PC-9 (cell line): ENCODE data around the gene C1orf56. TPM values are rescaled to one million over a fixed set of nuclear protein-coding genes. Genes with fewer than 3 reads are reported as not detected.

ENCODE experiments used
- BruUV-seq: library from RNA; stranded (reverse); fragments of 400-500 nt; replicated peaks from 2 replicates; lab custom pipeline; 2021; lab: Mats Ljungman, UMichigan
- CTCF ChIA-PET: fragments of 300-600 bp; sonication (Branson Sonifier 250); formaldehyde crosslinking; loops from one replicate; lab custom pipeline; 2022; ENCODE audit warnings: antibody characterized with exemption; lab: Charles Lee
- POLR2A ChIA-PET: fragments of 300-600 bp; sonication (Branson Sonifier 250); formaldehyde crosslinking; loops from one replicate; lab custom pipeline; 2022; ENCODE audit warnings: antibody characterized with exemption; ENCODE audit not compliant: unreplicated experiment; lab: Charles Lee
- DNase-seq, 2 experiments: peaks; one replicate each; pipeline versions ENCODE4 v3.0.0 to v3.0.0-alpha.2; 2015 to 2022; ENCODE audit warnings: mixed read lengths in 1 of 2
- H2AFZ ChIP-seq: fragments of 200-600 bp; sonication (generic); 2 replicates; pipeline ENCODE4 v1.8.1; 2017; ENCODE audit warnings: antibody characterized with exemption
- H3F3A ChIP-seq: fragments of 200-600 bp; sonication (generic); 2 replicates; pipeline ENCODE4 v1.8.1; 2017; ENCODE audit warnings: antibody characterized with exemption, mild to moderate bottlenecking, low read depth; ENCODE audit not compliant: insufficient read depth
- H3K27ac ChIP-seq: fragments of 200-600 bp; sonication (generic); 2 replicates; pipeline ENCODE4 v1.6.1; 2016; ENCODE audit warnings: mixed run types
- H3K27me3 ChIP-seq: fragments of 200-600 bp; sonication (generic); 2 replicates; pipeline ENCODE4 v1.6.1; 2016; ENCODE audit warnings: low read depth, mixed run types; ENCODE audit not compliant: insufficient read depth
- H3K36me3 ChIP-seq: fragments of 200-600 bp; sonication (generic); 2 replicates; pipeline ENCODE4 v1.6.1; 2016; ENCODE audit warnings: low read depth, mixed run types
- H3K4me1 ChIP-seq: fragments of 200-600 bp; sonication (generic); replicated peaks from 2 replicates; pipeline ENCODE4 v1.6.1; 2016; ENCODE audit warnings: mixed run types; ENCODE audit not compliant: insufficient read depth
- H3K4me2 ChIP-seq: fragments of 200-600 bp; sonication (generic); 2 replicates; pipeline ENCODE4 v1.6.1; 2017; ENCODE audit warnings: mixed run types
- H3K4me3 ChIP-seq: fragments of 200-600 bp; sonication (generic); 2 replicates; pipeline ENCODE4 v1.6.1; 2016; ENCODE audit warnings: mixed run types
- H3K79me2 ChIP-seq: fragments of 200-600 bp; sonication (generic); 2 replicates; pipeline ENCODE4 v1.6.1; 2017; ENCODE audit warnings: low read depth, mixed run types
- H3K9me2 ChIP-seq: fragments of 200-600 bp; sonication (generic); 2 replicates; pipeline ENCODE4 v1.8.1; 2017; ENCODE audit warnings: mild to moderate bottlenecking; ENCODE audit not compliant: insufficient read depth
- H3K9me3 ChIP-seq: fragments of 200-600 bp; sonication (generic); 2 replicates; pipeline ENCODE4 v1.8.1; 2016; ENCODE audit warnings: low read depth; ENCODE audit not compliant: insufficient read depth
- H4K20me1 ChIP-seq: fragments of 200-600 bp; sonication (generic); 2 replicates; pipeline ENCODE4 v1.8.1; 2017; ENCODE audit not compliant: insufficient read depth
- CTCF ChIP-seq: fragments of 200-600 bp; sonication (generic); conservative IDR thresholded peaks from 2 replicates; pipeline ENCODE4 v1.6.1; 2017; ENCODE audit warnings: mixed run types, antibody characterized with exemption, mild to moderate bottlenecking, moderate library complexity
- EZH2 ChIP-seq: fragments of 200-600 bp; sonication (generic); IDR thresholded peaks from 2 replicates; pipeline ENCODE4 v1.8.0; 2017; ENCODE audit warnings: antibody characterized with exemption, low read depth
- intact Hi-C: fragments of 100-400 bp; cut with micrococcal nuclease; formaldehyde crosslinking; loops from one replicate; pipeline ENCODE4 v1.10.0; 2022; ENCODE audit not compliant: unreplicated experiment
- total RNA-seq: library from RNA; stranded (reverse); gene quantifications from 2 replicates; pipeline ENCODE4 v1.2.3, GENCODE V29; 2021

Gene C1orf56
- total RNA-seq, 1 experiment from 2014 or later, result 1.8 TPM

- POLR2A ChIA-PET, result interaction anchor here (0.6 kb wide), 3 partner anchors 12 to 514 kb away, joined by 5 to 7 read pairs (median 6); no protein-coding TSS in a partner anchor
Observed at GRCh38 chr1:151050051-151050688, 2.6 kb downstream of the C1orf56 start.

GRCh38 chr1:151051356-151052009 is 3.9 kb downstream of the C1orf56 start:
- H3K27me3 ChIP-seq, result no peaks in the 10 kb centered on the region
- intact Hi-C loops, result no loop called here
- no peak overlapping the region for H3K4me3 ChIP-seq
- H3K4me1 ChIP-seq, result peaks cover 20% of the 10 kb centered on the region
- TF ChIP-seq EZH2 (no peak), CTCF (no peak)
- no peak overlapping the region for H2AFZ ChIP-seq
- H3K9me3 ChIP-seq, result no peaks in the 10 kb centered on the region
- ChIA-PET POLR2A (interaction anchor here (0.7 kb wide), 1 partner anchor 143 kb away, joined by 3 read pairs; no protein-coding TSS in a partner anchor), CTCF (no interaction called here)
- H3F3A ChIP-seq, result peaks cover 42% of the 10 kb centered on the region
- peaks cover 30% of the 10 kb centered on the region for H3K36me3 ChIP-seq
- H3K27ac ChIP-seq, result no peak overlapping the region
- BruUV-seq, result no TSS peak
- no peak for DNase-seq
- H3K4me2 ChIP-seq, result no peak overlapping the region
- 0 out of 2 replicates have a peak, but pooled peaks cover under 1% of the 10 kb centered on the region for H4K20me1 ChIP-seq
- no peaks in the 10 kb centered on the region for H3K9me2 ChIP-seq
- H3K79me2 ChIP-seq, result peaks cover 17% of the 10 kb centered on the region

More at GRCh38 chr1:151050051-151050688, 2.6 kb downstream of the C1orf56 start:
- peaks cover 25% of the 10 kb centered on the region for H3K36me3 ChIP-seq
- no peak overlapping the region for H3K27ac ChIP-seq
- H4K20me1 ChIP-seq, result no peaks in the 10 kb centered on the region
- CTCF ChIA-PET, result interaction anchor here (0.7 to 1.1 kb wide), 2 partner anchors 26 to 843 kb away, joined by 3 read pairs; no protein-coding TSS in a partner anchor
- H2AFZ ChIP-seq, result no peak overlapping the region
- no peaks in the 10 kb centered on the region for H3K27me3 ChIP-seq
- intact Hi-C loops, result no loop called here
- H3K4me3 ChIP-seq, result no peak overlapping the region
- H3K9me3 ChIP-seq, result no peaks in the 10 kb centered on the region
- TF ChIP-seq CTCF, result no peak
- TF ChIP-seq EZH2, result no peak
- no peak for DNase-seq
- no TSS peak for BruUV-seq
- peaks cover 47% of the 10 kb centered on the region for H3F3A ChIP-seq
- no peaks in the 10 kb centered on the region for H3K9me2 ChIP-seq
- H3K4me1 ChIP-seq, result peaks cover 7% of the 10 kb centered on the region
- 0 out of 2 replicates have a peak, but pooled peaks cover 4% of the 10 kb centered on the region for H3K79me2 ChIP-seq
- peak overlapping the region; percentile 97; the same call in 1 of the 2 replicates for H3K4me2 ChIP-seq

GRCh38 chr1:151054971-151055547 is 7.5 kb downstream of the C1orf56 start:
- no peaks in the 10 kb centered on the region for H3K27me3 ChIP-seq
- H3K36me3 ChIP-seq, result peaks cover 38% of the 10 kb centered on the region
- H3K4me2 ChIP-seq, result peak overlapping the region; percentile 29
- no peak overlapping the region for H3K27ac ChIP-seq
- peaks cover 36% of the 10 kb centered on the region for H3K4me1 ChIP-seq
- BruUV-seq, result no TSS peak
- H4K20me1 ChIP-seq, result peaks cover 14% of the 10 kb centered on the region; the same call in 1 of the 2 replicates
- peaks cover 47% of the 10 kb centered on the region for H3K79me2 ChIP-seq
- peaks cover 48% of the 10 kb centered on the region for H3F3A ChIP-seq
- H3K9me3 ChIP-seq, result no peaks in the 10 kb centered on the region
- DNase-seq, result no peak
- H3K4me3 ChIP-seq, result no peak overlapping the region
- H2AFZ ChIP-seq, result no peak overlapping the region
- ChIA-PET POLR2A (interaction anchor here (0.7 kb wide), 1 partner anchor 48 kb away, joined by 3 read pairs; the partner anchor contains the start of gene MINDY1), CTCF (interaction anchor here (0.6 kb wide), 1 partner anchor 43 kb away, joined by 4 read pairs; no protein-coding TSS in a partner anchor)
- intact Hi-C loops, result no loop called here
- no peaks in the 10 kb centered on the region for H3K9me2 ChIP-seq
- no peak for TF ChIP-seq EZH2
- no peak for TF ChIP-seq CTCF
